Small intestine (tissue), 7 donors: ENCODE measurements around the gene MTHFD1L. TPM values are rescaled to one million over a fixed set of nuclear protein-coding genes. Genes with fewer than 3 reads are reported as not detected.

Experiments used
- DNase-seq, 2 donors: peaks; one replicate each; pipeline versions ENCODE4 v3.0.0 to v3.0.0-alpha.2; 2013
- FAIRE-seq: peaks from 2 replicates; lab custom pipeline; 2012; peaks lifted over from hg19 to GRCh38; lab: Jason Lieb, UNC
- H3K27ac ChIP-seq, 3 donors: one replicate each; pipeline ENCODE4 v1.5.1; 2013; ENCODE audit warnings: low read length in 2 of 3, mild to moderate bottlenecking in 2 of 3, control low read depth in 1 of 3, inconsistent platforms in 1 of 3, low read depth in 1 of 3, moderate library complexity in 1 of 3
- H3K27me3 ChIP-seq, 3 donors: one replicate each; pipeline ENCODE4 v1.6.1; 2013; ENCODE audit warnings: low read length in 3 of 3, inconsistent platforms in 1 of 3; ENCODE audit not compliant: control insufficient read depth in 3 of 3, insufficient read depth in 3 of 3
- H3K36me3 ChIP-seq, 3 donors: one replicate each; pipeline ENCODE4 v1.6.1; 2013; ENCODE audit warnings: low read length in 3 of 3, inconsistent platforms in 1 of 3, low read depth in 1 of 3, mild to moderate bottlenecking in 1 of 3, moderate library complexity in 1 of 3; ENCODE audit not compliant: control insufficient read depth in 3 of 3, insufficient read depth in 2 of 3
- H3K4me1 ChIP-seq, 3 donors: one replicate each; pipeline ENCODE4 v1.6.1; 2013; ENCODE audit warnings: low read length in 2 of 3, inconsistent platforms in 1 of 3, low read depth in 1 of 3, mild to moderate bottlenecking in 1 of 3, moderate library complexity in 1 of 3; ENCODE audit not compliant: control insufficient read depth in 3 of 3, insufficient read depth in 2 of 3
- H3K4me3 ChIP-seq, 3 donors: one replicate each; pipeline ENCODE4 v1.5.1; 2013; ENCODE audit warnings: low read length in 3 of 3, control low read depth in 1 of 3, inconsistent platforms in 1 of 3, low read depth in 1 of 3, mild to moderate bottlenecking in 1 of 3, moderate library complexity in 1 of 3
- H3K9me3 ChIP-seq, 2 donors: one replicate each; pipeline ENCODE4 v1.6.1; 2013; ENCODE audit warnings: low read depth in 1 of 2, low read length in 1 of 2; ENCODE audit not compliant: control insufficient read depth in 2 of 2, insufficient read depth in 1 of 2
- WGBS, 3 donors: extraction: QIAGEN DNeasy Blood & Tissue Kit; methylation state at CpG; one replicate each; pipeline ENCODE4 v1.1.7; 2013; 5-methylcytosine and 5-hydroxymethylcytosine counted together
- polyA plus RNA-seq, 4 donors: library from polyadenylated mRNA; stranded (reverse) in 3 of 4; unstranded in 1 of 4; fragments of 200-250 nt in 3 of 4; fragments of 120-200 nt in 1 of 4; gene quantifications; one replicate each; pipeline versions ENCODE4 v1.2.1 to v1.2.3, GENCODE V29; 2013
- donor health status: healthy with polysubstance abuse.
- donor health status: control.
- donor health status: control.
- donor health status: Bipolar disorder and iron deficiency.
- donor health status: healthy.

MTHFD1L gene
- polyA plus RNA-seq, 4 donors, result 0.89 to 14.2 (median 4.7) TPM

DNA sequence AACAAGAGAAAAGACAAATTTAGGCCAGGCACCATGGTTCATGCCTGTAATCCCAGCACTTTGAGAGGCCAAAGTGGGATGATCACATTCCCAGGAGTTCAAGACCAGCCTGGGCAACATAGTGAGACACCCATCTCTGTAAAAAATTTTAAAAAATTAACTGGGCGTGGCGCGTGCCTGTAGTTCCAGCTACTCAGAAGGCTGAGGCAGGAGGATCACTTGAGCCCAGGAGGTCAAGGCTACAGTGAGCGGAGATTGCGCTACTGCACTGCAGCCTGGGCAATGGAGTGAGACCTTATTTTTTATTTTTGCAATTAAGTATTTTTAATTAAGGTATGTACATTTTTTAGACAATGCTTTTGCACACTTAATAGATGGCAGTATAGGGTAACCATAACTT lies 3.3 kb downstream of the MTHFD1L start:
- H3K9me3 ChIP-seq, result no peaks in the 10 kb centered on the region
- H3K4me3 ChIP-seq, result no peak overlapping the region
- H3K27me3 ChIP-seq, result no peaks in the 10 kb centered on the region
- no peak overlapping the region for H3K27ac ChIP-seq
- DNase-seq (no peak), FAIRE-seq (no peak)
- WGBS, 3 donors, result 89 to 98% (median 95%) methylated on average over 5 of the region's 5 CpGs
- H3K36me3 ChIP-seq, result no peaks in the 10 kb centered on the region
- peaks cover 0 to 5% (median 0%) of the 10 kb centered on the region in 3 donors for H3K4me1 ChIP-seq

DNA sequence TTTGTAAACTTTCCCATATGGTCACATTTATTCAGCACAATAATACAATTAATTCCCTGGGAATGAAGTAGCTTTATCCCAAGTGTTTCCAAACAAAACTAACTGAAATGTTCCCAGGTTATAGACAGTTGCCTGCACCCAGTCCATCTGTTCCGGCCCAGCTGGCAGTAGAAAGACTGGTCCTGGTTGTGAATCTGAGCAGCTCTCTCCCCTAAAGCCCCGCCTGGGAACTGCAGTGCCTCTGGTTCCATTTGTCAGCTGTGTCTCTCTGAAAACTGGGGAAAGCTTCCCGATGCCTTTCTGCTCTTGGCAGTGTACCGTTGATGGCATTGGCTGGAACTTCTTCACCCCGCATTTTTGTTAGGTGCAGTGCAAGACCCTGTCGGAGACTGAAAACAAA lies 8.7 kb downstream of the MTHFD1L start:
- H3K4me3 ChIP-seq, result no peak overlapping the region
- H3K27ac ChIP-seq, result no peak overlapping the region
- H3K36me3 ChIP-seq, result peaks cover 0 to 4% (median 0%) of the 10 kb centered on the region in 3 donors
- H3K27me3 ChIP-seq, result no peaks in the 10 kb centered on the region
- H3K4me1 ChIP-seq, result peaks cover 0 to 5% (median 0%) of the 10 kb centered on the region in 3 donors
- no peaks in the 10 kb centered on the region for H3K9me3 ChIP-seq
- DNase-seq, result no peak
- FAIRE-seq, result no peak
- WGBS, 3 donors, result 92 to 93% (median 92%) methylated on average over 6 of the region's 6 CpGs

DNA sequence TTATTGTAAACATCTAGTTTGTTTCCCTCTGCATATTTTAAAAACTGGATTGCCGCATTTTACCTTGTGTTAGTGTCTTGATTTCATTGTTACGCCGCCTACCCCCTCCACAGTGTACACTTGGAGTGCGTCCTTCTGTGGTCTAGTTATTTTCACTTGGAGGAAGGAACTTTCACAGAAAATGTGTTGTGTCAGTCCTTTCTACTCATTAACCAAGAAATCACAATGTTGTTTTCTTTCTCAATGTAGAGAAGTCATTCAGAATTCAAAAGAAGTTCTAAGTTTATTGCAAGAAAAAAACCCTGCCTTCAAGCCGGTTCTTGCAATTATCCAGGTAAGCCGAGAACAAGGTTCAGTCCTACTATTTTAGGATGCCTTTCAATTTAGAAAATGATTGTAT lies 10.3 kb downstream of the MTHFD1L start:
- FAIRE-seq, result no peak
- H3K4me3 ChIP-seq, result no peak overlapping the region
- no peak overlapping the region for H3K27ac ChIP-seq
- DNase-seq, result no peak
- WGBS, 3 donors, result 64 to 86% (median 77%) methylated on average over 6 of the region's 6 CpGs
- peaks cover 0 to 7% (median 0%) of the 10 kb centered on the region in 3 donors for H3K36me3 ChIP-seq
- H3K4me1 ChIP-seq, result peaks cover 0 to 5% (median 0%) of the 10 kb centered on the region in 3 donors
- no peaks in the 10 kb centered on the region for H3K9me3 ChIP-seq
- no peaks in the 10 kb centered on the region for H3K27me3 ChIP-seq

DNA sequence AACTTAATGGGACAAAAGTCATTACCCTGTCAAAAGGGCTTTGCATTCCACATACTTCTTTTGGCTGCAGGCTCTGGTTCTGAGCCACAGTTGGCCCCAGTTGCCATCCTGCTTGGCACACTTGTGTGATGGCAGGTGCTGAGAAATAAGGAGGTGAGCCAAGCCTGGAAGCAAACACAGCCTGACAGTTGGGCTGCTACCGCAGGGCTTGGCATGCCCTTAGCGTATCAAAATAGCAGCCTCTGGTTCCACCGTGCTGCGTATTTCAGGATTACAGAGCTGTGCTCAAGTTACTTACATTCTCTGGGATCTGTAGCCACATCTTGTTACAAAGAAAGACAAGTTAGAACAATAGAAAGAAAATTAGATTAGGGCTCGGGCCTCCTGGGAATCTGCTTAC lies 11.1 kb downstream of the MTHFD1L start:
- H3K4me3 ChIP-seq, result no peak overlapping the region
- no peak for FAIRE-seq
- peak in 1 of 2 donors; percentile 22 for DNase-seq
- 37 to 63% (median 44%) methylated on average over 5 of the region's 5 CpGs for WGBS, 3 donors
- no peak overlapping the region for H3K27ac ChIP-seq
- no peaks in the 10 kb centered on the region for H3K27me3 ChIP-seq
- peaks cover 0 to 5% (median 0%) of the 10 kb centered on the region in 3 donors for H3K4me1 ChIP-seq
- no peaks in the 10 kb centered on the region for H3K9me3 ChIP-seq
- peaks cover 0 to 7% (median 0%) of the 10 kb centered on the region in 3 donors for H3K36me3 ChIP-seq

DNA sequence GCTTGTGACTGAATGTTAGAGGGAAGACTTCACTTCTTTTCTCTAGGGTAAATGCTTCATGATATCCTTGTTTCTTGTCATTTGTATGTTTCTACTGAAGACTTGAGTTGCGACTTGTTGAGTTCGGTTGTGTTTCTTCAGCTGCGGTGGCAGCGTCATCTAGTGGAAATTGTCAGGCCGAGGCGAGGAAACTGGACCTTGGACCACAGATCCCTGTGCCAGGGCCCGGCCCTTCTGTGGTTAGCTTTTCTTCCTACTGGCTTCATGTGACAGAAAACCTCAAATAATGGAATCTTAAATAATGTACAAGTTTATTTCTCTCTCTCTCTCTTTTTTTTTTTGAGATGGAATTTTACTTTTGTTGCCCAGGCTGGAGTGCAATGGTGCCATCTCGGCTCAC lies 12.4 kb downstream of the MTHFD1L start:
- H3K9me3 ChIP-seq, result no peaks in the 10 kb centered on the region
- DNase-seq (peak; percentile 85 to 91), FAIRE-seq (no peak)
- 18 to 70% (median 43%) methylated on average over 8 of the region's 8 CpGs for WGBS, 3 donors
- H3K27me3 ChIP-seq, result no peaks in the 10 kb centered on the region
- H3K27ac ChIP-seq, result no peak overlapping the region
- peaks cover 0 to 5% (median 0%) of the 10 kb centered on the region in 3 donors for H3K4me1 ChIP-seq
- no peak overlapping the region for H3K4me3 ChIP-seq
- H3K36me3 ChIP-seq, result peaks cover 0 to 7% (median 0%) of the 10 kb centered on the region in 3 donors

DNA sequence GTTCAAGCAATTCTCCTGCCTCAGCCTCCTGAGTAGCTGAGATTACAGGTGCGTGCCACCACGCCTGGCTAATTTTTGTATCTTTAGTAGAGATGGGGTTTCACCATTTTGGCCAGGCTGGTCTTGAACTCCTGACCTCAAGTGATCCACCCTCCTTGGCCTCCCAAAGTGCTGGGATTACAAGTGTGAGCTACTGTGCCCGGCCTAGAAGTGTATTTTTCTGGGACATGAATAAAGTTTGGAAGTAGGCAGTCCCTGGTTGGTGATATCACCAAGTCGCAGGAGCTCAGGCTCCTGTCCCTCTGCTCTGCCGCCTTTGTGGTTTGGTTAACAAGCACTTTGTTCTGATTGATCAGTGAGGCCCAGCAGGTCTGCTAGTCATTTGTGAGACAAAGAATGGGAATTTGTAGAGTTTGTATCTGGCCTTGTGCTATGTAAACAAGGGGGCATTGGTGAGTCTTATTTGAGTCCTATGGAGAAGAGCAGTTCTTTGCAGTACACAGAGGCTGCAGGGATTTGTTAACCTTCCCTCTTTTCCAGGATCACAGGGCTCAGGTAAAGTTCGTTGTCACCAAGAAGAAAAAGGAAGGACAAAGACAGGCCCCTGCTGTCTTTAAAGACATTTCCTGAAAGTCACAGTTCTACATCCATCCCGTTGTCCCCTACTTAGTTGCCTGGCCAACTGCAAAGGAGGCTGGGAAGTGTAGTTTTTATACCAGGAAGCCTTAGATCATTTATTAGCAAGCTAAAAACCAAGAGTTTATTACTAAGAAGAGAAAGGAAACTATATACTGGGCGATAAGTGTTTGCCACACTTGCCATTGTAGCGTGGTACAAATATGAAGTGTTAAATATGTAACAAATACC lies 13.1 kb downstream of the MTHFD1L start:
- no peak overlapping the region for H3K27ac ChIP-seq
- WGBS, 3 donors, result 61 to 74% (median 67%) methylated on average over 9 of the region's 9 CpGs
- no peak for DNase-seq
- no peaks in the 10 kb centered on the region for H3K9me3 ChIP-seq
- FAIRE-seq, result no peak
- H3K4me3 ChIP-seq, result no peak overlapping the region
- no peaks in the 10 kb centered on the region for H3K27me3 ChIP-seq
- H3K36me3 ChIP-seq, result peaks cover 0 to 7% (median 0%) of the 10 kb centered on the region in 3 donors
- H3K4me1 ChIP-seq, result peaks cover 0 to 5% (median 0%) of the 10 kb centered on the region in 3 donors

DNA sequence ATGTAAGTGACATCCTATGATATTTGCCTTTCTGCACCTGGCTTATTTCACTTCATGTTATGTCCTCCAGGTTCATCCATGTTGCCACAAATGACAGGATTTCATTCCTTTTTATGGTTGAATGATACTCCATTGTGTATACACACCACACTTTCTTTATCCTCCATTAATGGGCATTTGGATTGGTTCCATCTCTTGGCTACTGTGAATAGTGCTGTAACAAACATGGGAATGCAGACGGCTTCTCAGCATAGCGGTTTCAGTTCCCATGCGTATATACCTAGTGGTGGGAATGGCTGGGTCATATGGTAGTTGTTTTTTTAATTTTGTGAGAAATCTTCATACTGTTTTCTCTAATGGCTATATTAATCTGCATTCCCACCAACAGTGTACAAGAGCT lies 14.8 kb downstream of the MTHFD1L start:
- no peaks in the 10 kb centered on the region for H3K9me3 ChIP-seq
- H3K27ac ChIP-seq, result no peak overlapping the region
- peaks cover 0 to 9% (median 0%) of the 10 kb centered on the region in 3 donors for H3K36me3 ChIP-seq
- H3K27me3 ChIP-seq, result no peaks in the 10 kb centered on the region
- WGBS, 3 donors, result 91 to 98% (median 95%) methylated on average over 3 of the region's 3 CpGs
- no peak overlapping the region for H3K4me3 ChIP-seq
- FAIRE-seq (no peak), DNase-seq (no peak)
- peaks cover 0 to 5% (median 0%) of the 10 kb centered on the region in 3 donors for H3K4me1 ChIP-seq

DNA sequence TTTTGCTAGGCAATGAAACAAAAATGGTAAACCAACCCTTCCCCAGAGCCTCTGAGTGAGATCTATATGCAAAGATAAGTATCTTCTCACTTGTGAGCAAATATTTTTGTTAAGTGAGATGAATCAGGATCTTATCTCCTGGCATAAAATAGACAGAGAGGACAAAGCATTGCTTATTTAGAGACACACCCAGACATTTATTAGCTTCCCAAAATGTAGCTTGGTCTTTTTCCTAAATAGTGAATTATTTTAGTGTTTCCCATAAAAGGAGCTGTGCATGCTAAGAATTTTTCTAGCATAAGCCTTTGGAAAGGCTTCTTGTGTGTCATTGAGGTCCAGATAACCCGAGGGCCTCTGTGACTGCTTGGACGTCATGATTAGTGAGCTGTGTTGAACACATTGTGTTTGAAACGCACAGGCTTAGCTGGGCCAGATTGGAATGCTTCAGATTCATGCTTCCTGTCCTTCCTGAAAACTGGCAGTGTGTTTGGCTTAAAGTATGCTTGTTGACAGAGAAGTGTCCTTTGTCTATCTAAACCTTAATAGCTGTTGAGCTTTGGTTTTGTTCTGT lies 16.5 kb downstream of the MTHFD1L start:
- H3K4me1 ChIP-seq, result peaks cover 0 to 5% (median 0%) of the 10 kb centered on the region in 3 donors
- WGBS, 3 donors, result 54 to 83% (median 71%) methylated on average over 3 of the region's 3 CpGs
- H3K36me3 ChIP-seq, result peaks cover 0 to 11% (median 0%) of the 10 kb centered on the region in 3 donors
- no peaks in the 10 kb centered on the region for H3K9me3 ChIP-seq
- DNase-seq, result peak in 1 of 2 donors; percentile 28
- FAIRE-seq, result no peak
- no peaks in the 10 kb centered on the region for H3K27me3 ChIP-seq
- H3K27ac ChIP-seq, result peak overlapping the region in 2 of 3 donors; percentile 21 to 36
- H3K4me3 ChIP-seq, result no peak overlapping the region
